Neural cell (in vitro differentiated cells): ENCODE measurements around the gene CXorf58. TPM values are rescaled to one million over a fixed set of nuclear protein-coding genes. Genes with fewer than 3 reads are reported as not detected.

Source experiments
- H2AFZ ChIP-seq: fragments of 200-600, 300-800 bp; sonication (generic), shearing (Covaris generic); 2 replicates; pipeline ENCODE4 v1.6.0; 2014; ENCODE audit warnings: low read depth, mild to moderate bottlenecking, antibody characterized with exemption, low read length, moderate library complexity
- H3F3A ChIP-seq: fragments of 200-600 bp; shearing (Covaris generic); 2 replicates; pipeline ENCODE4 v1.6.1; 2016; ENCODE audit warnings: mild to moderate bottlenecking, moderate library complexity, mixed read lengths, antibody characterized with exemption, low read length; ENCODE audit not compliant: insufficient read depth, poor library complexity, severe bottlenecking
- H3K27ac ChIP-seq: fragments of 200-600, 300-800 bp; sonication (generic), shearing (Covaris generic); 2 replicates; pipeline ENCODE4 v1.5.1; 2014; ENCODE audit warnings: mild to moderate bottlenecking, low read length, moderate library complexity
- H3K27me3 ChIP-seq: fragments of 300-800, 200-600 bp; sonication (generic), shearing (Covaris generic); 2 replicates; pipeline ENCODE4 v1.6.0; 2014; ENCODE audit warnings: mild to moderate bottlenecking, low read depth, low read length, moderate library complexity; ENCODE audit not compliant: insufficient read depth
- H3K36me3 ChIP-seq: fragments of 300-800, 200-600 bp; sonication (generic), shearing (Covaris generic); 2 replicates; pipeline ENCODE4 v1.5.1; 2014; ENCODE audit warnings: mild to moderate bottlenecking, antibody characterized with exemption, low read length, moderate library complexity; ENCODE audit not compliant: insufficient read depth
- H3K4me2 ChIP-seq: fragments of 300-800, 200-600 bp; sonication (generic), shearing (Covaris generic); 2 replicates; pipeline ENCODE4 v1.6.0; 2014; ENCODE audit warnings: mild to moderate bottlenecking, low read length
- H3K4me3 ChIP-seq: fragments of 300-800, 200-600 bp; sonication (generic), shearing (Covaris generic); 2 replicates; pipeline ENCODE4 v1.5.1; 2014; ENCODE audit warnings: mild to moderate bottlenecking, low read length, moderate library complexity
- H3K79me2 ChIP-seq: fragments of 200-600 bp; shearing (Covaris generic); replicated peaks from 2 replicates; pipeline ENCODE4 v1.6.0; 2014; ENCODE audit warnings: mild to moderate bottlenecking, low read length, moderate library complexity; ENCODE audit not compliant: insufficient read depth
- H3K9ac ChIP-seq: fragments of 300-800, 200-600 bp; sonication (generic), shearing (Covaris generic); 2 replicates; pipeline ENCODE4 v1.6.1; 2016; ENCODE audit warnings: mild to moderate bottlenecking, low read length, mixed read lengths
- H3K9me2 ChIP-seq: fragments of 200-600 bp; shearing (Covaris generic); 2 replicates; pipeline ENCODE4 v1.6.1; 2016; ENCODE audit warnings: mild to moderate bottlenecking, low read length, mixed read lengths; ENCODE audit not compliant: insufficient read depth
- H3K9me3 ChIP-seq: fragments of 200-600, 300-800 bp; sonication (generic), shearing (Covaris generic); 2 replicates; pipeline ENCODE4 v1.6.1; 2016; ENCODE audit warnings: mild to moderate bottlenecking, mixed run types, low read length, moderate library complexity, mixed read lengths
- H4K20me1 ChIP-seq: fragments of 200-600 bp; shearing (Covaris generic); 2 replicates; pipeline ENCODE4 v1.6.1; 2016; ENCODE audit warnings: mild to moderate bottlenecking, mixed run types; ENCODE audit not compliant: insufficient read depth
- EP300 ChIP-seq: fragments of 450-650 bp; conservative IDR thresholded peaks from 2 replicates; pipeline ENCODE4 v1.6.1; 2014; ENCODE audit warnings: antibody characterized with exemption, mild to moderate bottlenecking, moderate library complexity; ENCODE audit not compliant: poor library complexity, severe bottlenecking
- EZH2 ChIP-seq: fragments of 200-600, 300-800 bp; shearing (Covaris generic), sonication (generic); IDR thresholded peaks from 2 replicates; pipeline ENCODE4 v1.6.1; 2014; ENCODE audit warnings: antibody characterized with exemption, low read length, borderline replicate concordance, mild to moderate bottlenecking; ENCODE audit not compliant: insufficient read depth, poor library complexity, severe bottlenecking
- MXI1 ChIP-seq: fragments of 450-650 bp; conservative IDR thresholded peaks from 2 replicates; pipeline ENCODE4 v1.6.1; 2014; ENCODE audit warnings: antibody characterized with exemption, mild to moderate bottlenecking; ENCODE audit not compliant: poor library complexity, severe bottlenecking
- POLR2AphosphoS5 ChIP-seq: IDR thresholded peaks from 2 replicates; pipeline ENCODE4 v1.6.1; 2012
- RAD21 ChIP-seq: fragments of 450-650 bp; conservative IDR thresholded peaks from 2 replicates; pipeline ENCODE4 v1.6.1; 2014; ENCODE audit warnings: antibody characterized with exemption, mild to moderate bottlenecking, moderate library complexity
- SMC3 ChIP-seq: fragments of 450-650 bp; conservative IDR thresholded peaks from 2 replicates; pipeline ENCODE4 v1.6.1; 2014; ENCODE audit warnings: antibody characterized with exemption, mild to moderate bottlenecking, moderate library complexity; ENCODE audit not compliant: poor library complexity
- TAF1 ChIP-seq: IDR thresholded peaks from 2 replicates; pipeline ENCODE4 v1.6.1; 2012; ENCODE audit warnings: low read depth
- polyA plus RNA-seq: library from polyadenylated mRNA; depleted of rRNA; stranded (reverse); fragments of >200 nt; gene quantifications from 2 replicates; pipeline ENCODE4 v1.2.3, GENCODE V29; 2014
- TF ChIP-seq, protein P1 (sequence below): fragments of 450-650 bp; IDR thresholded peaks from 2 replicates; pipeline ENCODE4 v1.5.1; 2014; ENCODE audit warnings: antibody characterized with exemption, mild to moderate bottlenecking, moderate library complexity; ENCODE audit not compliant: poor library complexity, severe bottlenecking
- TF ChIP-seq, protein P2 (sequence below): IDR thresholded peaks from 2 replicates; pipeline ENCODE4 v1.6.1; 2012; ENCODE audit warnings: borderline replicate concordance

The CXorf58 gene
- polyA plus RNA-seq, 1 donor from 2014 or later = 0.14 TPM

- H3K27me3 ChIP-seq = no peaks in the 10 kb centered on the region
- TF ChIP-seq EZH2 = no peak
- no peak for TF ChIP-seq MXI1
- no peak for TF ChIP-seq POLR2AphosphoS5
- TF ChIP-seq EP300 = no peak
- no peak for TF ChIP-seq RAD21
- TF ChIP-seq SMC3 = no peak
- TF ChIP-seq TAF1 = no peak
- TF ChIP-seq, protein P1, sequence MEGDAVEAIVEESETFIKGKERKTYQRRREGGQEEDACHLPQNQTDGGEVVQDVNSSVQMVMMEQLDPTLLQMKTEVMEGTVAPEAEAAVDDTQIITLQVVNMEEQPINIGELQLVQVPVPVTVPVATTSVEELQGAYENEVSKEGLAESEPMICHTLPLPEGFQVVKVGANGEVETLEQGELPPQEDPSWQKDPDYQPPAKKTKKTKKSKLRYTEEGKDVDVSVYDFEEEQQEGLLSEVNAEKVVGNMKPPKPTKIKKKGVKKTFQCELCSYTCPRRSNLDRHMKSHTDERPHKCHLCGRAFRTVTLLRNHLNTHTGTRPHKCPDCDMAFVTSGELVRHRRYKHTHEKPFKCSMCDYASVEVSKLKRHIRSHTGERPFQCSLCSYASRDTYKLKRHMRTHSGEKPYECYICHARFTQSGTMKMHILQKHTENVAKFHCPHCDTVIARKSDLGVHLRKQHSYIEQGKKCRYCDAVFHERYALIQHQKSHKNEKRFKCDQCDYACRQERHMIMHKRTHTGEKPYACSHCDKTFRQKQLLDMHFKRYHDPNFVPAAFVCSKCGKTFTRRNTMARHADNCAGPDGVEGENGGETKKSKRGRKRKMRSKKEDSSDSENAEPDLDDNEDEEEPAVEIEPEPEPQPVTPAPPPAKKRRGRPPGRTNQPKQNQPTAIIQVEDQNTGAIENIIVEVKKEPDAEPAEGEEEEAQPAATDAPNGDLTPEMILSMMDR = no peak
- TF ChIP-seq, protein P2, sequence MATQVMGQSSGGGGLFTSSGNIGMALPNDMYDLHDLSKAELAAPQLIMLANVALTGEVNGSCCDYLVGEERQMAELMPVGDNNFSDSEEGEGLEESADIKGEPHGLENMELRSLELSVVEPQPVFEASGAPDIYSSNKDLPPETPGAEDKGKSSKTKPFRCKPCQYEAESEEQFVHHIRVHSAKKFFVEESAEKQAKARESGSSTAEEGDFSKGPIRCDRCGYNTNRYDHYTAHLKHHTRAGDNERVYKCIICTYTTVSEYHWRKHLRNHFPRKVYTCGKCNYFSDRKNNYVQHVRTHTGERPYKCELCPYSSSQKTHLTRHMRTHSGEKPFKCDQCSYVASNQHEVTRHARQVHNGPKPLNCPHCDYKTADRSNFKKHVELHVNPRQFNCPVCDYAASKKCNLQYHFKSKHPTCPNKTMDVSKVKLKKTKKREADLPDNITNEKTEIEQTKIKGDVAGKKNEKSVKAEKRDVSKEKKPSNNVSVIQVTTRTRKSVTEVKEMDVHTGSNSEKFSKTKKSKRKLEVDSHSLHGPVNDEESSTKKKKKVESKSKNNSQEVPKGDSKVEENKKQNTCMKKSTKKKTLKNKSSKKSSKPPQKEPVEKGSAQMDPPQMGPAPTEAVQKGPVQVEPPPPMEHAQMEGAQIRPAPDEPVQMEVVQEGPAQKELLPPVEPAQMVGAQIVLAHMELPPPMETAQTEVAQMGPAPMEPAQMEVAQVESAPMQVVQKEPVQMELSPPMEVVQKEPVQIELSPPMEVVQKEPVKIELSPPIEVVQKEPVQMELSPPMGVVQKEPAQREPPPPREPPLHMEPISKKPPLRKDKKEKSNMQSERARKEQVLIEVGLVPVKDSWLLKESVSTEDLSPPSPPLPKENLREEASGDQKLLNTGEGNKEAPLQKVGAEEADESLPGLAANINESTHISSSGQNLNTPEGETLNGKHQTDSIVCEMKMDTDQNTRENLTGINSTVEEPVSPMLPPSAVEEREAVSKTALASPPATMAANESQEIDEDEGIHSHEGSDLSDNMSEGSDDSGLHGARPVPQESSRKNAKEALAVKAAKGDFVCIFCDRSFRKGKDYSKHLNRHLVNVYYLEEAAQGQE = no peak
- no peak overlapping the region for H2AFZ ChIP-seq
- H3K36me3 ChIP-seq = no peaks in the 10 kb centered on the region
- H3K79me2 ChIP-seq = no peaks in the 10 kb centered on the region
- H3K9me3 ChIP-seq = no peaks in the 10 kb centered on the region
- H3K4me2 ChIP-seq = no peak overlapping the region
- H3K9me2 ChIP-seq = no peaks in the 10 kb centered on the region
- no peaks in the 10 kb centered on the region for H4K20me1 ChIP-seq
- no peak overlapping the region for H3K27ac ChIP-seq
- H3F3A ChIP-seq = no peaks in the 10 kb centered on the region
- H3K4me3 ChIP-seq = no peak overlapping the region
- H3K9ac ChIP-seq = no peak overlapping the region
Observed at GRCh38 chrX:23885803-23886202, 22.0 kb upstream of the CXorf58 start.

DNA sequence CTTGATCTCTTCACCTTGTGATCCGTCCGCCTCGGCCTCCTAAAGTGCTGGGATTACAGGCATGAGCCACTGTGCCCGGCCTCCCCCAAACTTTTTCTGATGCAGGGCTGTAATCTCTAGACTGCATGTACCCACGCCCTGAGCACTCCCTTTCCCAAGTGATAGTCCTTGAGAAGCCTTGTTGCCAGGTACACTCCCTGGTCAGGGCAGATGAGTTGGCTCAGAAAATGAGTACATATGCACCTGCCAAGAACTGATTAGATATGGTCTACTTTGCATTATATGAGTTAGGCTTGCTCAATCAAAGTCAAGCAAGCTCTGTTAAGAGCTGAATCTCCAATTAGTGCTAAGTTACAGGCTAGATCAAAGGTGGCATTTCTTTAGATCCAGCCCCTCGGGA, 20.4 kb upstream of the CXorf58 start:
- Histone ChIP-seq H3K27me3 (no peaks in the 10 kb centered on the region), H3K36me3 (no peaks in the 10 kb centered on the region), H3K27ac (no peak overlapping the region)

More for the DNA sequence above, 20.4 kb upstream of the CXorf58 start:
- H2AFZ ChIP-seq = no peak overlapping the region
- no peaks in the 10 kb centered on the region for H3K9me3 ChIP-seq
- no peaks in the 10 kb centered on the region for H3F3A ChIP-seq
- H3K9ac ChIP-seq = no peak overlapping the region
- no peak overlapping the region for H3K4me3 ChIP-seq
- no peaks in the 10 kb centered on the region for H4K20me1 ChIP-seq
- H3K79me2 ChIP-seq = no peaks in the 10 kb centered on the region
- H3K9me2 ChIP-seq = no peaks in the 10 kb centered on the region
- H3K4me2 ChIP-seq = no peak overlapping the region
- TF ChIP-seq SMC3 (no peak), EZH2 (no peak), TAF1 (no peak), MXI1 (no peak)
